NK-92 (cell line): ENCODE measurements around the gene KLHL22.
"Not testable (repeated sequence)": the region's sequence is repeated elsewhere in the genome, so short reads cannot be mapped to it uniquely, and the experiment has no call there.

Experiments
- DNase-seq: peaks from one replicate; lab custom pipeline; 2025; ENCODE audit not compliant: unreplicated experiment; lab: John Stamatoyannopoulos, UW

KLHL22 gene

DNA sequence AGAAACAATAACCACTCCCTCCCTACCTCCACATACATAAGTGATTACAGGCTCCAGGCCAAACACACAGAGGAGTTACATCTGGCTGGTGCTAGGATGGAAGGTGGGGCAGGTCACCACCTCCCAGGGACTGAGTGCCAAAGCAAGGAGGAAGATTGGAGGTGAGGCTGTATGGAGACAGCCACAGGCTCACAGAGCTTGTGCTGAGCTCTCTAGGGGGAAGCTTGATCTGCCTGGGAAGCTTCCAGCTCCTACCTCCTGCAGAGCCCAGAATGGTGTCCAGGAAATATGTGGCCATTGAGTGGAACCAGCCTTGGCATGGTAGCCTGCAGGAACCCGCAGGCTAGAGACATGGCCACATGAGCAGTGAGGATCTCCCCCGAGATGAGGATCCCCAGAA is 8.2 kb upstream of the KLHL22 start:
- DNase-seq, result no peak

DNA sequence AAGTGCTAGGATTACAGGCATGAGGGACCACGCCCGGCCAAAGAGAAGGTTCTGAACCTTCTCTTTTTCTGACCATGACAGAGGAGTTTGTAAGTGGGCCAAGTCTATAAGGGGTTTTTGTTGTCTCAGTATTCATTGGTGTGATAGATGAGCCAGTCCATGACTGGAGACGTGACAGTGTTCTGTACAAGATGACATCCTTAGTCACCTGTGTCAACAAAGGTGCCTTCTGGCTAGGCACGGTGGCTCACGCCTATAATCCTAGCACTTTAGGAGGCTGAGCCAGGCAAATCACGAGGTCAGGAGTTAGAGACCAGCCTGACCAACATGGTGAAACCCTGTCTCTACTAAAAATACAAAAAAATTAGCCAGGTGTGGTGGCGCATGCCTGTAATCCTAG is 4.2 kb upstream of the KLHL22 start:
- DNase-seq, result no peak

DNA sequence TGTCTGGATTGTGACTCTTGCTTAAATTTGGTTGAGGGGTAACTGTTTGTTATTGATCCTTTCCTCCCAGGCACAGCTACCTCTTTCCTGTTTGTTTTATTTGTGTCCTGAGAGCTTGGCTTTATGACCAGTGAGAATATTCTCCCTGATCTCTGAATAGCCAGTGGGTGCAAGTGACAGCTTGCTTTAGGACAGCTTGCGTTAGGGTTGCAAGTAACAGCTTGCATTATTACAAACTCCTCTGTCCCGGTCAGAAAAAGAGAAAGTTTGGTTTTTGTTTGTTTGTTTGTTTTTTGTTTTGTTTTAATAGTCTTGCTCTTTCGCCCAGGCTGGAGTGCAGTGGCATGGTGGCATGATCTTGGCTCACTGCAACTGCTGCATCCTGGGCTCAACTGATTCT is 3.3 kb upstream of the KLHL22 start:
- DNase-seq, result no peak

DNA sequence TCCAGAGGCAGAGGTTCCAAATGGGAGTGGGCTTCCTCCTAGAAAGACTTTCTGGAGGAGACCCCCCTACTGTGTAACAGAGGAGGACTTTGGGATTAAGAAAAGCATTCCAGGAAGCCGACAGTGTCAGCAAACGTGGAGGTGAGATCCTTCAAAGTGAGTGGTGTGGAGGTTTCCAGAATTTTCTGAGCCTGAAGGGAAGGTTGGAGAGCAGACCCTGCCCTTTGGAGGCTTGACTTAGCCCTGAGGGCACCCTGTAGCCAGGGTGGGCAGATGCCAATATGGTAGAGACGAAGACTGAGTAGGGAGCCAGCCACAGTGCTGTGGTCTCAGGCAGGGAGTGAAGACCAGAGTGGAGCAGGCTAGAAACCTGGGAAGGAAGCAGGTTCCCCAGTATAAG is 1.8 kb upstream of the KLHL22 start:
- no peak for DNase-seq

DNA sequence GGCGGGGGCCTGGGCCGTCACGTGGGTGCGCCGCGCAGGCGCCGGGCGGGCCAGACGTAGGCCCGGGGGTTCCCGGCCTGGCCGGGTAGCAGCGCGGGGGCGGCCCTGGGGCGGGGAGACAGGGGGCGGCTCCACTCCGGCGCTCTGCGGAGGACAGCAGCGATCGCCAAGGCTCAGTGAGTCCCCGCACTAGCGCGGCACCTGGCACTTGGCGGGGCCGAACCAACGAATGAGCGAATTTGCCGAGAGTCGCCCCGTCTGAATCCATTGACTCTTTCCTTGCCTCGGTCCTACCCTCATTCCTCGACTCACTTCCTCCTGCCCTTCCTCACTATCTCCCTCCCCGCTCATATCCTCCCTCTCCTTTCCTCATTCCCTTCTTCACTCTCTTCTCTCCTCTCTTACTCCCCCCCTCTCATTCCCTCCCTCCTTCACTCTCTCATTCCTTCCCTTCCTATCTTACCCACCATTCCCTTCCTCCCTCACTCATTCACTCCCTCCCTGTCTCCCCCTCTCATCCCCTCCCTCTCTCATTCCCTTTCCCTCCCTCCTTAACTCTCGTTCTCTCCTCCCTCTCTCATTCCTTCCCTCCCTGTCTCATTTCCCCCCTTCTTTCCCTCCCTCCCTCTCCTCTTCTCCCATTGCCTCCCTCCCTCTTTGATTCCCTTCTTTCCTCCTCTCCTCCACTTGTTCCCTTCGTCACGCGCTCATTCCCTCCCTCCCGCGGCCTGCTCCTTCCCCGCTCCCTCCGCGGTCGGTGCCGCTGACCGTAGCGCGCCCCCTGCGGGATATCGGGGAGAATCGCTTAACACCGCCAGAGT is 476 bp upstream of the KLHL22 start:
- DNase-seq, result peak; percentile 46

DNA sequence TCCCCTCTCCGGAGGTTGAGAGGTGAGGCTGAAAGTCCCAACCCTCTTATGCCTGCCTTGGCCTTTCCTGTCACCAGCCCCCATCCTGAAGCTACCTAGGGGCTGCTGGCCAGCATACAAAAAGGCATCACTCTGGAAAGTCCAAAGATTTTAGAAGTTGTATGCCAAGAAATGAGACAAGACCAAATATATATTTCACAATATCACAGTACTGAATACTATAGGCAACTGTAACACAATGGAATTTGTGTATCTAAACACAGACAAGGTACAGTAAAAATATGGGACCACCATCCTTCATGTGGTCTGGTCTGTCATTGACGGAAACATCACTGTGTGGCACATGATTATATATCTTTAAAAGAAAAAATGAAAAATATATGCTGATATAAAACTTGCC is 4.2 kb downstream of the KLHL22 start:
- no peak for DNase-seq

DNA sequence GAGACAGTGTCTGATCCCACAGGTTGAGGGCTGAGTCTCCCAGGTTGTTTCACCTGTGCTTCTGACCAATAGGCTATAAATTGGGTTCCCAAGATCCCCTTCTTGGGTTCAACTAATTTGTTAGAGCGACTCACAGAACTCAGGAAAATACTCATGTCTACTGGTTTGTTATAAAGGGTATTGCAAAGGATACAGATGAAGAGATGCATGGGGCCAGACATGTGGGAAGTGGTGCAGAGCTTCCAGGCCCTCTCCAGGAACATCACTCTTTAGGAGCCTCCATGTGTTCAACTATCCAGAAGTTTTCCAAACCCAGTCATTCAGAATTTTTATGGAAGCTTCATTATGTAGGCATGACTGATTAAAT is 4.7 kb downstream of the KLHL22 start:
- no peak for DNase-seq

DNA sequence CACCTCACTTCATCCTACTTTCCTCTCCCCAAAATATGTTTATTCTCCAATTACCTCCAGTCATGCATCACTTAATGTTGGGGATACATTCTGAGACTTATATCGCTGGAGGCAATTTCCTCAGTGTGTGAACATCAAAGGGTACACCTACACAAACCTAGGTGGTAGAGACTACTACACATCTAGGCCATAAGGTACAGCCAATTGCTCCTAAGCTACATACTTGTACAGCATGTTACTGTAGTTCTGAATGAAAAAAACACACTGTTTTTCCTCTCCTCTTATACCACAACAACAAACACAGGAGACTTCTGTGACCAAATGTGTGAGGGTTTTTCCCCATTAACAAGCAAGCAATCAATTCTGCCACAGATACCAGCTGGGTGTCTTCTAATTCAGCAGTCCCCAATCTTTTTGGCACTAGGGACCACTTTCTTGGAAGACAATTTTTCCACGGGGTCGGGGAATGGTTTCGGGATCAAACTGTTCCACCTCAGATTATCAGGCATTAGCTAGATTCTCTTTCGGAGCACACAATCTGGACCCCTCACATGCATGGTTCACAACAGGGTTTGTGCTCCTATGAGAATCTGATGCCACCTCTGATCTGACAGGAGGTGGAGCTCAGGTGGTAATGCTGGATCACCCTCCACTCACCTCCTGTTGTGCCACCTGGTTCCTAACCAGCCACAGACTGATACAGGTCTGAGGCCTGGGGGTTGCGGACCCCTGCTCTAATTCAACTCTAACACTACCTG is 5.2 kb downstream of the KLHL22 start:
- DNase-seq, result no peak

DNA sequence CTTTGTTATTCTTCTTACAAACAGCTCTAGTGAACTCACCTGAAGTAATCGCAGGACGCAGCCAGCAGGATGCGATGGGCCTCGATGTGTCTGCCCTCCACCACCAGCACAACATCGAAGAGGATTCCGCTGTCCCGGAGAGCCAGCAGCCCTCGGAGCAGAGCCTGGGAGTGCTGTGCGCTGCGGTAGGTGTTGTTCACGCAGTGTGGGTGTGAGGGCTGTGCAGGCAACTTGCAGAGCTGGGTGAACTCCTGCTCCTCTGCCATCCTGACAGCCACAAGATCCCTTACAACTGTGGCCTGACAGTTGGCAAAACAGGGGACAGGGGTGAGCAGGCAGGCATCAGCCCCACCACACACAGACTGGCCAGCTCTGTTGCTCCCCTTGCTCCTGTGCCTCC is 6.6 kb downstream of the KLHL22 start:
- no peak for DNase-seq

DNA sequence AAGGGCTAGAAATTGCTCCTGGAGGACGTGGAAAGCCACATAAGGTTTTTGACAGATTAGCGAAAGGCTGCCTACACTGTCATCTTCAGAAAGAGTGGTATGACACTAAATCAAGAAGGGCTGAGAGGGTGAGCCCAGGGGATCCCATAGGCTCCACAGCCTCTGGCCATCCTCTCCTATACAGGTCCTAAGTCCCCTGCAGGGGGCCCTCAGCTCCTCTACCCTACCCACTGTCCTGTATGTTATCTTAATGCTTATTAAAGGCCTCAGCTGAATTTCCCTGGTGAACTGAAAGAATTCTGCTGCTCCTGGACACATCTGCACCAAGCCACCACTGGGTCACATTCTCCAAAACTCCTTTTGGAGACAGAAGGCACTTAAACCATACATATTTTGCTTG is 7.9 kb downstream of the KLHL22 start:
- DNase-seq, result no peak

DNA sequence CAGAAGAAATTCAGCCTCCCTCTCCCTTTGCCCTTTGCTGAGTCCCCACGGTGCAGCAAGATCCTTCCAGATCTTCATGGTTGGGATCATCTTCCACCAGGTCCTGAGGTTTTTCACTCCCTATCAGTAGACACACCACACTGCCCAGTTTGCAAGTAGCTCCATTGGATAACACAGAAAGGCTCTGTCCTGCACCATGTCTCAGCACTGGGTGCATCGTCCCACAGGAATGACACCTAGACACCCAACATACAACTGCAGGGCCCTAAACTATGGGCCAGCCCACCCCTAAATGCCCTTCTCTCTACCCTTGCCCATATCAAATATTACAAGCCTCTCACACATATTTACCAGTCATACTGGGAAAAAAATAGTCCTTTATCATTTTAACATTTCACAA is 9.4 kb downstream of the KLHL22 start:
- no peak for DNase-seq

DNA sequence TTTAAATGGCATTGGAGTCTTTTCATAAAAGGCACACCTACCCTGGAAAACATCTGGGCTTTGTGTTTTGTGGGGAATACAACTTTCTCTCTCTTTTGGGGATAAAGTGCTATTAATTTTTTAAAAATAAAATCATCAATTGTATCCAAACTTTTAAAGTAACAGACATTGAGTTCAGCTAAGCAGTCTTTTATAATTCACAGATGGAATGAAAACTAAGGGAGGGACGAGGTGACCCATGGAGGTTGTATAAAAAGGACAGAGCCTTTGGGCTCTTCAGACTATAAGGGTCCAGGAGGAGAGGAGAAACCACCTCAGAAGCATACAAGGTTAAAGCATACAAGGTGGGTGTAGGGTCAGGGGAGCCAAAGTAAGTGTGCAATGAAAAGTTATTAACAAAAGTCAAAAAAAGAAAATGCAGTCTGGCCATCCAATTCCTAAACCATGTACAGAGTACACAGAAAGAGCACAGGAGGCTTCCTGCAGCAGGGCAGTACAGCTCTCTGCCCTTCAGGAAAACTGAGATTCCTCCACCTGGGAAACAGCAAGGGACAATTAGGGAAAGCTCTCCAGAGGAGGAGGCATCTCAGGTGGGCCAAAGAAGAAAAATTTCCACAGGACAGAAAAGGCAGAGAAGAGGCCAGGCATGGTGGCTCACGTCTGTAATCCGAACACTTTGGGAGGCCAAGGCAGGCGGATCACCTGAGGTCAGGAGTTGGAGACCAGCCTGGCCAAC is 10.5 kb downstream of the KLHL22 start:
- no peak for DNase-seq

DNA sequence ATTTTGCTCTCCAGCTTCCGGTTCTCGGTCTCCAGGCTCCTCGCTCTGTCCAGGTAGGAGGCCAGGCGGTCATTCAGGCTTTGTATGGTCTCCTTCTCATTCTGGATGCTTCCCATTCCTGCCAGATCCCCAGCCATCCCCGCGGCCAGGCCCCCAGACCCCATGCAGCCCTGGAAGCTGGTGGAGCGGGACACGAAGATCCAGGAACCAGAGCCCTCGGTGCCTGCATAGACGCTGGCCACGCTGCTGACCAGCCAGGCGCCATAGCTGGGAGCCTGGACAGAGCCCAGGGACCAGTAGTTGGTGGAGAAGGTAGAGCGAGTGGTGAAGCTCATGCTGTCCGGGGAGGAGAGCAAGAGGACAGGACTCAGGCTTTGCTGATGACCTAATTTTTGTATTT is 11.8 kb downstream of the KLHL22 start:
- DNase-seq, result no peak

DNA sequence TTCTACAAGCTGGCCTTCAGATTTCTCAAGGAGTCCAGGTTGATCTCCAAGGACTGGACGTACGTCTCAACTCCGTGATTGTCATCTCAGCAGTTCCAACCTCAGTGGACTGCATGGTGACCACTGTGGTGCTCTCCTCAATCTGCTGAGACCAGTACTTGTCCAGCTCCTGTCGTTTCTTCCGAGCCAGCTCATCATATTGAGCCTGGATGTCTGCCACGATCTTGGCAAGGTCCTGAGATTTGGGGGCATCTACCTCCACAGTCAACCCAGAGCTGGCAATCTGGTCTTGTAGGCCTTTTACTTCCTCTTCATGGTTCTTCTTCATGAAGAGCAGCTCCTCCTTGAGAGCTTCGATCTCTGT is 12.5 kb downstream of the KLHL22 start:
- not testable (repeated sequence) for DNase-seq

DNA sequence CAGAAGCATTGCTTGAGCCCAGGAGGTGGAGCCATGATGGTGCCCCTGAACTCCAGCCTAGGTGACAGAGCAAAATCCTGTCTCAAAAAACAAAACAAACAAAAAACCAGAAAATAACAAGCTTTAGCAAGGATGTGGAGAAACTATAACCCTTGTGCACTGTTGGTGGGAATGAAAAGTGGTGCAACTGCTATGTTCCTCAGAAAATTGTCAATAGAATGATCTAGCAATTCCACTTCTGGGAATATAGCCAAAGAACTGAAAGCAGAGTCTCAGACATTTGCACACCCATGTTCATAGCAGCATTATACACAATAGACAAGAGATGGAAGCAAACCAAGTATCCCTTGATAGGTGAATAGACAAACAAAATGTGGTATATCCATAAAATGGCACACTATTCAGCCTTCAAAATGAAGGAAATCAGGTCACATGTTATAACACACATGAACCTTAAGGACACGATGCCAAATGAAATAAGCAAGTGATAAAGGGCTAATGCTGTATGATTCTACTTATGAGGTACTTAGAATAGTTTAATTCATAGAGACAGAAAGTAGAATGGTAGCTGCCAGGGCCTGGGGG is 15.9 kb downstream of the KLHL22 start:
- DNase-seq, result no peak

DNA sequence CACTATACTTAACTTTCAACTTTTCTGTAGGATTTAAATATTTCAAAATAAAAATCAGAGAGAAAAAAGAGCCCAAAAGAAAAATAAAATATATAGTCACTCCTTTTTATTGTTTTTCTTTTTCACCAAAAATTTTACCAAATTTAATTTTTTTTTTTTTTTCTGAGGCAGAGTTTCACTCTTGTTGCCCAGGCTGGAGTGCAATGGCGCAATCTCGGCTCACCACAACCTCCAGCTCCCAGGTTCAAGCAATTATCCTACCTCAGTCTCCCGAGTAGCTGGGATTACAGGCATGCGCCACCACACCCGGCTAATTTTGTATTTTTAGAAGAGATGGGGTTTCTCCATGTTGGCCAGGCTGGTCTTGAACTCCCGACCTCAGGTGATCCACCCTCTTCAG is 17.5 kb downstream of the KLHL22 start:
- DNase-seq, result not testable (repeated sequence)

DNA sequence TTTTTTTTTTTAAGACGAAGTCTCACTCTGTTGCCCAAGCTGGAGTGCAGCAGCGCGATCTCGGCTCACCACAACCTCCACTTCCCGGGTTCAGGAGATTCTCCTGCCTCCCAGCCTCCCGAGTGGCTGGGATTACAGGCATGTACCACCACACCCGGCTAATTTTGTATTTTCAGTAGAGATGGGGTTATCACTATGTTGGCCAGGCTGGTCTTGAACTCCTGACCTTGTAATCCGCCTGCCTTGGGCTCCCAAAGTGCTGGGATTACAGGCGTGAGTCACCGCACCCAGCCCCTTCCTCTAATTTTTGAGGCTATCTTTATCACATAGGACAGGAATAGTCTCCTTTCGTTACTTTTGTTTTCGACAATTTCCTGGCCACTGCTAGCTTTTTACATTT is 20.0 kb downstream of the KLHL22 start:
- DNase-seq, result not testable (repeated sequence)

DNA sequence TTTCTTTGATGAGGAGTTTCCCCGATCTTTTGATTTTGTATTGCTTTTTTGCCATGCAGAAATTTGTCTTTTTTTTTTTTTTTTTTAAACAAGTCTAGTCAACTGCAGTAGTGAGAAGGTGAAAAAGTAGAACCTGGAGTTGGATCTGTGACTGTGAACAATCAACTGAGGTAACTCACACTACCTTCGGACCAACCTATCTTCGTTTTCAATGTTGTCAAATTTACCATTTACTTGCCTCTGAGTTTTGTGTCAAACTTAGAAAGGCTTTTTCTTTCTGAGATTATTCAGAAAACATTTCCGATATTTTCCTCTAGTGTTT is 20.5 kb downstream of the KLHL22 start:
- no peak for DNase-seq

DNA sequence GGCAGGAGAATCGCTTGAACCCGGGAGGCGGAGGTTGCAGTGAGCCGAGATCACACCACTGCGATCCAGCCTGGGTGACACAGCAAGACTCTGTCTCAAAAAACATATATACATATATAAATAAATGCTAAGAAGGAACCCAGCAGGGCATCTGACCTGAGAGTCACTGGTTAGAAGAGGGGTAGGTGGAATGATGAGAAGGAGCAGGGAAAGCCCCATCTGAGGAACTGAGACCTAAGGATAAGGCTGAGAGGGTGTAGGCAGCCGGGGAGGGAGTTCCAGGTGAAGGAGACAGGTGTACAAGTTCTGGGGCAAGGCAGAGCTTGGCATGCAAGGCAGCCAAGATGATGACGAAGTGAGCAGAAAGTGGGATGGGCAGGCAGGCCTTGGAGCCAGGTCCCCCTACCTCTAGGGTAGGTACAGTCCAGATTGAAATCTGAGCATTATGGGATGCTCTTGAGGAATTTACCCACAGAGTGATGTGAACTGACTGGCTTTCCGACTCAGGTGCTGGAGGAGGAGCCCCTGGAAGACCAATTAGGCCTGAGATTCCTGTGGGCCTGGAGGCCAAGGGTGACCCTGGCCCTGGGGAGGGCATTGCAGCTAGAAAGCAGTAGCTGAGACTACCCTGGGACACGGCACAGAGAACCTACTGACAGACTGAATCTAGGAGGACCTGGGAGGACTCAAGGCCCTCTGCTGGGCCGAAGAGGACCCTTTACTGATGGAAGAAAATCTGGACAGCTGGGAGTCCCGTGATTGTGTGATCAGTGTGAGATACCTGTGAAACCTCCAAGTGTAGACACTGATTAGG is 22.8 kb downstream of the KLHL22 start:
- DNase-seq, result no peak

DNA sequence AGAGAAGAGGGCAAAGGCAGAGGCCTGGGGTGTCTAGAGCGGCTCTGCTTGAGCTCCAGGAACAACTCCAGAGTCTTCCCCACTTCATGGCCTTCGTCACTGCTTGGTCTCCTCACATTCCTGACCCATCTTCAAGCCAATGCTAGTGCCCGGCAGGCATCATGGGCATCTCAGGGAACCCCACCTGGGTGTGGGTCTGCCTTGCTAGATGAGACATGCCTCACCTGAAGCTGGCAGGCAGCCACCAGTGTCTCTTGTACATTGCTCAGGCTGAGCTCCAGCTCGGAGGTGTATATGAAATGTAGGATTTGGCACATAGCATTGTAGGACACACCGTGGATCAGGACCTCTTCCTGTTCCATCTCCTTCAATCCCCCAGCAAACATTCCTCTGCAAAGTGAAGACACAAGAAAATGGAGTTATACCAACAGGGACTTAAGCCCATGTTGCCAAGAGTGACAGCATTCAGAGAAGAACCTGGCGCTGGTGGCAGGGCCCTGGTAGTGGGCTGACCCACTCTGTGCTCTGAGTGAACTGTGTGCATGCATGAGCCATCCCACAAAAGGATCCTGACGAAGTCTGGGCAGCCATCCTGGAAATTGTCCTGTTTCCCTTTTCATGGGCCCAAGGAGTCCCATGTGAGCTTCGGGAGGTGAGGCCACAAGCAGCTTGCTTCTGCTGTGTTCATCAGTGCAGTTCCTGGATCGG is 24.3 kb downstream of the KLHL22 start:
- no peak for DNase-seq
